GM21723 (cell line): Measurements from ENCODE around the gene ST6GALNAC3.
"Not testable (repeated sequence)": the region's sequence is repeated elsewhere in the genome, so short reads cannot be mapped to it uniquely, and the experiment has no call there.

ENCODE experiments used
- ATAC-seq: cut with Tn5 transposase; IDR thresholded peaks from one replicate; pipeline ENCODE4 v1.9.1; 2021; ENCODE audit warnings: mild to moderate bottlenecking, moderate library complexity; ENCODE audit not compliant: unreplicated experiment

The ST6GALNAC3 gene

DNA sequence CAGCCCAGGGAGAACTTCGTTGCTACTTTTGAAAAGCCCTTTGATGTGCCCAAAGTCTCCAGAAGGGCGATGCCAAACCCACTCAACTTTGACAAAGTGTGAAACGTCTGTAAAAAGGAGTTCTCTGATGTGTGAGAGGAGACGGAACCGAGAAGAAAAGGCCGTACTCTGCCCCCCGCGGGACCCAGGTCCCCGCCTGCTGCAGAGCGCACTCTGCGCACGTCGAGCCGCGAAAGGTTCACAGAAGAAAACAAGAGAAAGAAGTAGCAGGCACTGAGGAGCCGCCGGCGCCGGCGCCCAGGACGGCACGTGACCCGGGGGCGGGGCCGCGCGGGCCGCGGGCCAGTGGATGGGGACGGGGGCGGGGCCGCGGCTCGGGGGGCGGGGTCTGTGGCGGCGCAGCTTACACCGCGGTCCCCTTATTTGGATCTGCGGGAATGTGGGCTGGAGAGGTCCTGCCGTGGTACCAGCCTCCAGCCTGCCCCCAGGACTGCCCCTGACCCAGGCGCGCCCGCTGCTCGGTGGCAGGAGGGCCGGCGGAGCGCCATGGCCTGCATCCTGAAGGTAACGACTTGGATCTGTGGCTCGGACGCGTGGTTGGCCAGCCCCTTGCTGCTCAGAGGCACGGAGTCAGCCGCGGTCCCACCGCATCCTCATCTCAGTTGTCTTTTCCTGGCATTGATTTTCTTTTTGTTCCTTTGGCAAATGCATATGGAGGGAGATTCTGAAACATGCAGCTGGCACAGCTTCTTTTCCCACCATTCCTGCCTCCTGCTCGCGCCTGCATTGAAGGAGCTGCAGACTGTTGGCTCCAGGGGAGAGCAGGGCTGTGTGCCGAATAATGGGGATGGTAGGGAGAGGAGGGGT is at the start of gene ST6GALNAC3:
Gene ST6GALNAC3, plus strand, starts transcription at position 426 of the 867 bp plus-strand sequence.
- ATAC-seq, result peak; percentile 94

DNA sequence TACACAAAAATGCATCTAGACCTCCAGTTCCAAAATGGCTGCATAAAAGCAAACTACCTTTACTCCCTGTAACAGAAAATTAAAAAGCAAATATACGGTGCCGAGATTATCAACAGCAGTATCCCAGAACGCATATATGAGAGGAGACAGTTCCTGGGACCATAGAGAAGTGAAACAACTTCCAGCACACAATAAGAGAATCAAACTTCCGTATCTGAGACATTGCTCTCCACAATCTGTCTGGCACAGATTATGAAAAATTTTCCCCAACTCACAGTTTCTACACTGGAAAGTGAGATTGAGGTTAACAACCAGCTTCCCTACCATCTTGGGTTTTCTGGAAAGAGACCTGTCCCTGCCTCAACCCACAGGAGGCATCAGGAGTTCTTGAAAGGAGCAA is 47.2 kb upstream of the ST6GALNAC3 start:
- ATAC-seq, result no peak

DNA sequence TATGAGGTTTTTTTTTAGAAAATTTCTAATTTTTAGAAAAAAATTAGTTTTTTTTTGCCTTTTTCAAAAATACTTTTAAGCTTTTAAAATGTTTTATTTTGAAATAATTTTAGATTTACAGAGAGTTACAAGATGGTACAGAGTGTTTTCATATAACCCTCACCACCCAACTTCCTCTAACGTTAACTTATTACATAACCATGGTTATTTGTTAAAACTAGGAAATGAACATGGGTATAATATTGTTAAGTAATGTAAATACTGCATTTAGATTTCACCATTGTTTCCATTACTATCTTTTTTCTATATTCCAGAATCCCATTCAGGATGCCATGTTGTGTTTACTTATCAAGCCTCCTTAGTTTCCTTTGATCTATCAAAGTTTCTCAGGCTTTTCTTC is 45.2 kb upstream of the ST6GALNAC3 start:
- no peak for ATAC-seq

DNA sequence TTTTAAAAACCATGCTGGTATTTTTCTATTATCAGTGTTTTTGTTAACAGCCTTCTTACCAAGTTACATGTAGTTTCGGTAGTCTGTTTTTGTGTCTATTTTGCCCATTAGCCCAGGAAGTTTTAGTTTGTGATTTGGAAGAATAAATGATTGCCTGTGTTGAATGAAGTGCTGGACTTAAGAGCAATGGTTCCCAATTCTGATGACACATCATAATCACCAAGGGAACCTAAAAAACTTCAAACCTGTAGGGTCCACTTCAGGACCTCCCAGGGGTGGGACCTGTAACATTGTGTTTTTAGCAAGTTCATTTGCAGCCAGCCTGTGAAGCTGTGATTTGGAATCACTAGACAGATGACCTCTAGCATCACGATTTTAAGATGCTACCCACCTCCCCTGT is 43.0 kb upstream of the ST6GALNAC3 start:
- no peak for ATAC-seq

DNA sequence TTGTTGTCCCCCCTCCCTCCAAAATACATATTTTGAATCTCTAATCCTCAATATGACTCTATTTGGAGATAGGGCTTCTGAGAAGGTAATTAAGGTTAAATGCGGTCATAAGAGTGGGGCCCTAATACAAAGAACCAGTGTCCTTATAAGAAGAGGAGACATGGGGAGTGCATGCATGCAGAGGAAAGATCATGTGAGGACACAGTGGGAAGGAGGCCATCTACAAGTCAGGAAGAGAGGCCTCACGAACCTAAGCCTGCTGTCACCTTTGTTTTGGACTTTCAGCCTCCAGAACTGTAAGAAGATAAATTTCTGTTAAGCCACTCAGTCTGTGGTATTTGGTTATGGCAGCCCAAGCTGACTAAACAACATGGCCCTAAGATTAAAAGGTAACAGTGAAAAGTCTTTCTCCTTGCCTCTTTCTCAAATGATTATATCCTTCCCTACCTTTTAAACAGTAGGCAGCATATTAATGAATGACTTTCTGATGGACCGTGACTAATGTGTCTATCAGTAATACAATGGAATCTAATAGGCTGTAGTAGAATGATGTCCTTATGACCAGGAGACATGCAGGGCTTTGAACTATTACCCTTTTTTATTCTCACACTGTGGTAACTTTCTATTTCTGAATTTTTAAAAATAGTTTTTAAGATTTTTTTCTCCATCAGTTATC is 40.6 kb upstream of the ST6GALNAC3 start:
- ATAC-seq, result no peak

DNA sequence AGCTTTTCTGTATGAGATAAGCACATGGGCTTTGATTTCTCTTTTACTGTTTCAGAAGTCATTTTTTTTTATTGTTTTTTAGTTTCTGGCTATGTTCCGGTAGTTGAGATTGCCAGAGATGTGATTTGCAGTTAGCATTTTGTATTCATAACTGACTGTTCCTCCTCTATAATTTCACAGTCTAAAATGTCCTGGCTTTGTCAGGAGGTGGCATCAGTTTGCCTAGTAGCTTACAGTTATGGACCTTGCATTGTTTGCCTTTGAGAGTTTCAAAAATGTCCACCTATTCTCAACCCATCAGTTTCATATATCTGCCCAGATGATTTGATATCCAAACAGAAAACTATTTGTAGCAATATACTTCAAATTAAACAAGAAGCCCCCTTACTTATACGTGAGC is 39.5 kb upstream of the ST6GALNAC3 start:
- no peak for ATAC-seq

DNA sequence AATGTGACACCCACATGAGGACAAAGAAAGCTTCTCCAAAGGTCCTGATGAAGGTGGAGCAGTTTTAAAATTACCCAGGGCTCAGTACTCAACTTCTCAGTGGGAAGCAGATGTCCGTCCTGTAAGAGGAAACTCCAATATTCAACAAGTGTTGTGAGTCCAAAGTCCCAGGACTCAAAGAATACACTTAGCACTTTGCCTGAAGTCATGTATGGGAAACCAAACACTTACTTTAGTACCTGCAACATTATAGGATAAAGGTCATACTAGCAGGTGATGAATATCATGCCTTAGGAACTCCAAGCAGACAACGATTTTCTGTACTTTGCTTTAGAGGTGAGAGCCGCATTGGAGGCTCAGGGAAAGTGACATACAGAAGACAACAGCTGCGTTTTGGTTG is 37.2 kb upstream of the ST6GALNAC3 start:
- no peak for ATAC-seq

DNA sequence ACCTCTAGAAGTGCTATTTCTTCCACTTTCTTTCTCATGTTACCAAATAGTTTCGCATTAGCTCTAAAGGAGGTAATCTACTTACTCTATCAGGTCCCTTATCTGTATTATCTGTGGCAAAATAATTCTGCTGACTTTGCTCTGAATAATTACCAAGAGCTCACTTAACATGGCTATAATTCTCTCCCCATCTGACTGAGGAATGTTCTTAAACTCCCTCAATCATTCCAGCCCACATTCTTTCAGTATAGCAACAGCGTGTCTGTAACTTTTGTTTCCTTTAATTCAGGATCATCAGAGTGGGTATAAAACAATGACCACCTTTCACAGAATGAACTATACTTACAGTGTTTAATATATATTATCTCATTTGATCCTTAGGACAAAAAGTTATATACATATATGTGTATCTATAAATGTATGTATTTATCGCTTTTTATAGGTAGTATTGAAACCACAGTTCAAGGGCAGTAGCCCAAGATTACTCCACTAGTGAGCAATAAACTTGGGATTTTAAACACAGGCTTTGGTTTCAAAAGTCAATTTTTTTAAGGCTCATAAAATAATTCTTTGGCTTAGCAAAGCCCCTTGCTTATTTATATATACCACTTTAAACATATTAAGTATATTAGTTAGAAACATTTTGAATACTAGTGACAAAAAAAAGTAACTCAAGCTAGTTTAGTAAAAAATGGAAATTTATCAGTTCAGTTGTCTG is 36.1 kb upstream of the ST6GALNAC3 start:
- ATAC-seq, result no peak

DNA sequence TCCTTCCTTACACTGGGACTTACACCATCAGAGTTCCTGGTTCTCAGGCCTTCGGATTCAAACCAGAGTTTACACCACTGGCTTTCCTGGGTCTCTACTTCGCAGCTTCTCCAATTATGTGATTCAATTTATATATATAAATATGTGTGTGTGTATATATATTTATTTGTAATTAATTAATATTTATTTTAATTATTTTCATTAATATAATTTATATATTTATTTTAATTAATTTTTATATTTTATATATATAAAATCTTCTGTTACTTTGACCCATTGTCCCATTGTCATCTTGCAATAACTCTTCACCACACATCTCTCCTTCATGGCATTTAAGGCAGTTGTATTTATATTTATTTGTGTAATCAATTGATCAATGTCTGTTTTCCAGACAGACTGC is 28.4 kb upstream of the ST6GALNAC3 start:
- ATAC-seq, result no peak

DNA sequence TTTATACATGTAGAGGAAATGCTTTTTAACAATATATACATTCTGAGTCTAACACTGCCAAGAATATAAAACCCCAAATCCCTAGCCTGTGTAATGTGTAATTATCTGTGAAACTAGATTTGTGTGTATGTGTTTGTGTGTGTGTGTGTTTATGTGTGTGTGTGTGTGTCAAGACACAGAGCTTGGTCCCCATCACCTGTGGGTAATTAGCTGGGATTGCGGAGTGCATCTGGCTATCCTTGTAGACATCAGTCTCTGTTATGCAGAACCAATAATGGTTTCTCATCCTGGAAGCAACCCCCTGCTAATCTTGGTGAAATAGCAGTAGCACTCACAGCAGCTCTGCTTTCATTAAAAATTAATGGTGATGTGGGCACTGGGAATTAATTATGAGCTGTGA is 26.3 kb upstream of the ST6GALNAC3 start:
- no peak for ATAC-seq

DNA sequence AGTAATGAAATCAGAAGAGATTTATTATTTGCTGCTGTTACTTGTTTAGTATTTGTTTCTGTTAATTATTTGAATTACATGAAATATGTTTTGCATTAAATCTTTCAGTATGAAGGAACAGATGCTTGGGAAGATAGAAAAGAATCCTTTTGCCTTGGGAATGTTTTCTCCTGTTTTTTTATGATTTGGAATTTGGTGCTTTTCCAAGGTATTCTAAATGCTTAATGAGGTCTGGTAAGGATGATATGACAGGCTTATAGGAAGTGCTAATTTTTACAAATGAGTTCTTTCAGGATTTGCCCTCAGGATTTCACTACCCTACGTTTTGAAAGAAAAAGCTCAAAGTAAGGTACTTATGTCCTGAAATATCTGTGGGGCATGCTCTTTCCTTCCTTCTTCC is 25.6 kb upstream of the ST6GALNAC3 start:
- ATAC-seq, result no peak

DNA sequence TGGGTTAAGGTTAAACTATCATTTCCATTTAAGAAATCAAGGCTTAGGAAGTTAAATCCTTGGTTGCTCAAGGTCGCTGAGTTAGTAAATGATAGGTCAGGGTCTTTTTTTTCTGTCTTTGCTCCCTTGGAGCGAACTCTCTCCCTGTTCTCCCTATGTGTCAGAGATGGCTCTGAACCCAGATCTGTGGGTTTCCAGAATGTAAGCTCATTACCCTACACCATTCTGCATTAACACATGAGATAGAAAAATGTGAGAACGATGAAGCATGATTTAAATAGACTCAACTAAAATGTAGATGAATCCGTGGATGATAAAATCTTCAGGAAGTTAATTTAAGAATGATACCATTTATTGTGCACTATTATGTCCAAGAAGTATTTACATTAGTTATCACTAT is 25.0 kb upstream of the ST6GALNAC3 start:
- ATAC-seq, result no peak

DNA sequence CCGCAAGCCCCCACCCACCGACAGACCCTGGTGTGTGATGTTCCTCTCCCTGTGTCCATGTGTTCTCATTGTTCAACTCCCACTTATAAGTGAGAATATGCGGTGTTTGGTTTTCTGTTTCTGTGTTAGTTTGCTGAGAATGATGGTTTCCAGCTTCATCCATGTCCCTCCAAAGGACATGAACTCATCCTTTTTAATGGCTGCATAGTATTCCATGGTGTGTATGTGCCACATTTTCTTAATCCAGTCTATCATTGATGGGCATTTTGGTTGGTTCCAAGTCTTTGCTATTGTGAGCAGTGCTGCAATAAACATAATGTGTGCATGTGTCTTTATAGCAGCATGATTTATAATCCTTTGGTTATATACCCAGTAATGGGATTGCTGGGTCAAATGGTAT is 24.5 kb upstream of the ST6GALNAC3 start:
- ATAC-seq, result not testable (repeated sequence)

DNA sequence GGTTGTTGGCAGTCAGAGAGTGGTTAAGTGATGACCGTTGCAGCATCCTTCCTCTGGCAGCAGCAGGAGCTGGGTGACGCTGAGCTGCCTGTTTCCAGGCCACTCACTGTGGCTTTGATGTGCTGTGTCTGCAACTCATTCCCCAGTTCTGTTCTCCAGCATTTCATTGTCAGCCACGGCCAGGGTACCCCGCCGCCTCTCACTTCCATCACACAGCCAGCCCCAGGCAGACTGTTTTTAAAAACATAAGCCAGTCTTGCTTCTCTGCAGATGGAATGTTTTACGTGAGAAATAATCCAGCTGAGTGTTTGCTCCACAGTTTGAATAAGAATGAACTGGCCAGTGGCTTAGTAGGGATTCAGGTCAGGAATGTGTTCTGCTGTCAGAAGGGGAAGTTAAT is 21.5 kb upstream of the ST6GALNAC3 start:
- no peak for ATAC-seq

DNA sequence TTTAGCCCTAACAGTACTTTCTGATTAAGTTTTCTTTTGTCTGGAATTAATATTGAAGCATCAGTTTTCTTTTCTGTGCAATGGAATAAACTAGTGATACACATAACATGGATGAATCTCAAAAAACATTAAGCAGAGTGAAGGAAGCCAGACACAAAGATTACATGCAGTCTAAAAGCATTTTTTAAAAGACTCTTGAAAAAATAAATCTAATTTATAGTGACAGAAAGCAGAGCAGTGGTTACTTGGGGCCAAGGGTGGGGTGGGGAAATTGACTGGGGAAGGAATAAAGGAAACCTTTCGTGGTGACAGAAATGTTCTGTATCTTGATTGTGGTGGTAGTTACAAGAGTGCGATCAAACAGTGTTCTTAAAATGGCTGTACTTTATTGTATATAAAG is 20.2 kb upstream of the ST6GALNAC3 start:
- ATAC-seq, result no peak

DNA sequence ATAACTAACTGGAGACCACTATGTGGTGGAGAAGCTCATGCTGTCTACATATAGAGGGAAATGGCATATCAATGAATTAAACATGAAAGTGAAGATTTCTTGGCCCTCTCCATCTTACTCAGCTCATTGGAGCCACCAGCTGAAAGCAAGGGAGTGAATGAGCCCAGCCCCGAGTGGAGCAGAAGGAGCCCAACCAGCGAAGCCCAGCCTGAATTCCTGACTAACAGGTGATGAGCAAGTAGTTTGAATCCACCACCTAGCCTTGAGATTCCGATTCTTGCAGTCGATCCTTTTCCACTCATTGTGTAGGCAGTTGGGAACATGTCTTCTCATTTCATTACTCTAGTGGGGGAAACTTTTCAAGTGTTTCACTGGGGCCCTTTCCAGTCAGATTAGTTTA is 18.6 kb upstream of the ST6GALNAC3 start:
- no peak for ATAC-seq

DNA sequence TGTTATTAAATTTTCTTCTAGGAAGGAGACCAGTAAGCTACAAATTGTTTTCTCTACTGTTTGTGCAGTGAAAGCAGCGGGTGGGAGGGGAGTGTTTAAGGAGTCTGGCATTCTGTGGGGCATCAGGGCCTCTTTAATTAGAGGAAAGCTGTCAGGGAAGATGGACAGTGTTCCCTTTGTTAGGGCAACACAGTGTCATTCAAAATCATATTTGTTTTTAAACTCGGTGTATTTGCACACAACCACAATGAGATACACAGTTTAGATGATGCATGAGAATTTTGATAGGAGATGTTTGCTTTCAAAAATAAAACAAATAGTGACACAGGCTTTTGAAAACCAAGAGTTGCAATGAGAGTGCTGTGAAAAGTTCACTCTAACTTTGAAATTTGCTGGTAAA is 15.1 kb upstream of the ST6GALNAC3 start:
- ATAC-seq, result no peak

DNA sequence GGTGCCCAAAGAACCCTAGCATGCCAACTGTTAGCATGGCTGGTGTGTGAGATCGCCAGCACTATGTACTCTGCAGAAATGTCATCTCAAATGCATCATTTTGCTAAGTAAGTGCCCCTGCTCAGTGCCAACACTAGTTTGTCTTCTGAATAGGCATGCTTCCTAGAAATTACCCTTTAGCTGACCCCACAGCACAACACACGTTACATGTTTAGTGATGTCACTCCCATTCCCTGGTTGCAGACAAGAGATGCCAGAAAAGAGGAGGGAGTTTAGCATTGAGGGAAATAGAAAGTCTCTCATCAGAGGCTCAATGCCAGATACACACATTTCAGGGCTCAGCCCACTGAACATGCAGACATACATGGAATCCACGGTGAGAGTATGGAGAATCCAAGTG is 9.3 kb upstream of the ST6GALNAC3 start:
- no peak for ATAC-seq

DNA sequence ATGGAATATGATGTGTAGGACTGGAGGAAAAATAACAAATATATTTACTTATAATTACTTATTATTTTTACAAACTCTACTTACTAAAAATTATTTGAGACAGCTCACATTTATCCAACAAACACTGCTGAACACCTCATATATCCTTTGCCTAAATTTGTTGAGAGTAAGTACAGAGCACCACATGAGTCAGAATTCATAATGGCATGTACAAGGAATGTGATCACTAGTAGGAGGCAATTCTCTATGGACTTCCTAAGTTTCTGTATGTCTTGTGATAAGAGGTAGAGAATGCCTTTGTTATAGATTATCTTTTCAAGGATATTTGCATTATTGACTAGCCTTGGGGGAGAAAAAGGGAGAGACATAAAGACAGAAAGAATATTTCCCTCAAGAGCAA is 8.2 kb upstream of the ST6GALNAC3 start:
- ATAC-seq, result no peak

DNA sequence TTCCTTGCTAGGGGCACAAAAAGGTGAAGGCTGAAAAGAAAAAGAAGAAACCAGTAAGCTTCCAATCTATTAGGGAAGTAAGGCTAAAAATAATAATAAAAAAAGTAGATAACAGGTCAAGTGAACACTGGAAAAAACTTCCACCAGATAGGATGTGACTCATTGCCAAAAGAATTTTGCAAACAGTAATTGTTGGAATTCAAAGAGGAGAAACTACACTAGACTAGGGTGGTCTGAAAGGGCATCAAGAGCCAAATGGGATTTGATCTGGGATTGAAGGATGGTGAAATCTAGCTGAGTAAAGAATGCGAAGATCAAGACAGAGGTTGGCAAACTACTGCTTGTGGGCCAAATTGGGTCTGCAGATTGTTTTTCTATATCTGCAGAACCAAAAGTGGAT is 6.0 kb upstream of the ST6GALNAC3 start:
- ATAC-seq, result no peak

DNA sequence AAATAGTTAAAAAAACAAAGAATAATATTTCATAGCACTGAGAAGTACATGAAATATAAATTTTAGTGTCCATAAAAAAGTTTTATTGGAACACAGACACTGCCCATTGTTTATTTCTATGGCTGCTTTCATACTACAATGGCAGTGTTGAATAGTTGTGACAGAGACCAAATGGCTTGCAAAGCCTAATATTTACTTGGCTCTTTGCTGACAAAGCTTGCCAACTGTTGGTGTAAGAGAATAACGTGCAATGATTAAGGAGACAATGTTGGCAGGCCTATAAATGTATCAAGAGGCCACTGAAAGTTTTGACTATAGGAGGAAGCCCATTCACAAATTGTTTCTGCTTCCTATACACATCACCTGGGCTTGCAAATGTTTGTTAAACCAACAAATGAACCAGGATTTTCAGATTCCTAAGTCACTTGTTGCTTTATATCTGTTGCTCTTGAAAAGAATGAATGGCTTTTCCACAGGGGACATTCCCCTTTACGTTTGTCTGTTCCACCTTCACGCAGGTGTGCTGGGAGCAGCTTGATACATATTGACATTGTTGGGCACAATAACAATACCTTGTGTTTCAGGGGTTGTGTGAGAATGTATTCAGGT is 5.5 kb upstream of the ST6GALNAC3 start:
- ATAC-seq, result no peak
